Measurements from ENCODE around the gene PARK7.

Gene PARK7

DNA sequence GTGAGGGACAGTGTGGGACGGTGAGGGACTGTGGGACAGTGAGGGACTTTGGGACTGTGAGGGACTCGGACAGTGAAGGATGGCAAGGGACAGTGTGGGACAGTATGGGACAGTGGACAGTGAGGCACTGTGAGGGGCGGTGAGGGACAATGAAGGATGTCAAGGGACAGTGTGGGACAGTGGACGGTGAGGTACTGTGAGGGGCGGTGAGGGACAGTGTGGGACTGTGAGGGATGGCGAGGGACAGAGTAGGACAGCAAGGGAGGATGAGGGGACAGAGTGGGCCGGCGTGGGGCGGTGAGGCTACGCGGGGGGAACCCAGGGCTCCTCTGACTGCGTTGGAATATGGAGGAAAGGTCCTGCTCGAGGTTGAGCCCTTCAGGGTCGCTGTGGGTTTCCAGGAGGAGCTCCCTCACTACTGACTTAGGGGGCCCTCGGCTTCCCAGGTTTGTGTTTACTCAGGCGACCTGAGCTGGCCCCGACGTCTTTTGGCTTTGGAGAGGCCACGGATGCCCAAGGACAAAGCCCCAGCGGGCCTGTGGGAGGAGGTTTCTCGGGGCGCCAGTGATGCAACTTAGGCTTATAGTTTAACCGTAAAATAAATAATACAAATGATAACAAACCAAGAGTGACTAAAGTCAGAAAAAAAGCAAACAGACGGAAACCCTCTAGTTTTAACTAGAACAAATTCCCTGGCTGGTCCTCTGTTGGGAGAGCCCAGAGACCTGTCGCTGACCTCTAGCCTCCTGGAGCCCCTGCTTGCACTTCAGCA is 65.7 kb downstream of the PARK7 start:
- H3K27ac Mint-ChIP-seq: peak overlapping the region; percentile 52
- no peaks in the 10 kb centered on the region for H3K9me3 Mint-ChIP-seq
- ATAC-seq (no peak), DNase-seq (ENCODE audit: low spot score in 2 of 2) (no peak)
- H3K4me3 Mint-ChIP-seq: peak overlapping the region; percentile 88
- H3K36me3 Mint-ChIP-seq: peaks cover 5% of the 10 kb centered on the region
- H3K4me1 Mint-ChIP-seq: peaks cover 15% of the 10 kb centered on the region

DNA sequence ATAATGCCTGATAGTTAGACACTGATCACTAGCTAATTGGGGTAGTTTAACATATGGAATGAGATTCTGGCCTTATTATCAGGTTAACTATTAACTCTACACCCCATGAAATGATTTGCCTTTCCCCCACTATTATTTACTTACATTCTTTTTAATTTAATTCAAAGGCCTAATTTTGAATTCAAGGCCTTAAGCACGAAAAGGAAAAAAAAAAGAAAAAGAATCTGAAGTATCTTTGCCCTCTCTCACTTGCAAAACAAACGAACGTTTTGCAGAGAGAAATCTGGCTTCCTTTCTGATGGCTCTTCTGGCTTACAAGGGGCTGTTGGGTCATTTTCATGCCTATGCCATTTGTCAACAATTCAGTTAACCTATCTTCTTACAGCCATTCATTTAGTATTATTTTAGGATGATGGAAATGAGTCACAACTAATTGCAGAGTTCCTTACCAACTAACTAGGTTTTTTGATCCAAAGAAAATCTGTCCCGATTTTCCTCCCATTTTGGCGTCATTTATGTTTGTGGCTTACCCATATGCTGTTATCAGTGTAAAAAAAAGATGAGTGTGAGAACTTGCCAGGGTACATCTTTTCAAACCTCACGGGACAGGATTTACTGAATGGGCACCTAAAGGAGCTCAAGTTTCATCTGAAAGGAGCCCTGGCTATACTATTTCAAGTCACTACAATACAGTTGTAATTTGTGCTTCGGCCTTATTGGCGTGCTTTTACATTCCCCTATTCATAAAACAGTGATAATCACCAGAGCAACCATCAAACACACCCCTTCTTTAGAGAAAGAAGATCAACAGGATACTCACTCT is 66.4 kb downstream of the PARK7 start:
- Mint-ChIP-seq H3K4me3 (no peak overlapping the region), H3K27ac (no peak overlapping the region)

DNA sequence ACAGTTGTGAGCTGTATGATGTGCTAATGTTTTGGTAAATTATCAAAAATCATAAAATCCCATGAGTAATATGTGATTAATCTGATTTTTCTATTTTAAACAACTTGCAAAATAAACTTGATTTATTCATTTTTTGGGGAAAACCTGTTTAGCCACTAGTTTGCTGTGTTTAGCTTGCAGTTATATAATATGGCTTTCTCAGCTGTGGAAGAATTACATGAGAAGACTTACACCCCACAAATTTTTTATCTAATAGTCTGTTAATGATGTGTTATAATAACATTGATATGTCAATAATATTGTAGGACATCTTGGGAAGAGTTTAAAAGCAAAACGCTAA is 67.0 kb downstream of the PARK7 start:
- H3K4me3 Mint-ChIP-seq: no peak overlapping the region
- no peak for ATAC-seq
- no peak overlapping the region for H3K27ac Mint-ChIP-seq
- H3K9me3 Mint-ChIP-seq: no peaks in the 10 kb centered on the region
- no peak for DNase-seq (ENCODE audit: low spot score in 2 of 2)
- H3K4me1 Mint-ChIP-seq: peaks cover 15% of the 10 kb centered on the region
- H3K36me3 Mint-ChIP-seq: peaks cover 5% of the 10 kb centered on the region

More for the DNA sequence above, 66.4 kb downstream of the PARK7 start:
- no peak for ATAC-seq
- Mint-ChIP-seq H3K9me3 (no peaks in the 10 kb centered on the region), H3K4me1 (peaks cover 15% of the 10 kb centered on the region), H3K36me3 (peaks cover 5% of the 10 kb centered on the region)
- no peak for DNase-seq (ENCODE audit: low spot score in 2 of 2)

GRCh38 chr1:8031176-8031785 is 69.8 kb downstream of the PARK7 start:
- DNase-seq (ENCODE audit: low spot score in 2 of 2): no peak
- H3K4me1 Mint-ChIP-seq: peaks cover 8% of the 10 kb centered on the region
- ATAC-seq: no peak
- H3K27ac Mint-ChIP-seq: no peak overlapping the region
- peaks cover 5% of the 10 kb centered on the region for H3K36me3 Mint-ChIP-seq
- no peak overlapping the region for H3K4me3 Mint-ChIP-seq
- H3K9me3 Mint-ChIP-seq: no peaks in the 10 kb centered on the region

- Mint-ChIP-seq H3K9me3 (no peaks in the 10 kb centered on the region), H3K27ac (no peak overlapping the region), H3K4me1 (no peaks in the 10 kb centered on the region), H3K4me3 (no peak overlapping the region), H3K36me3 (no peaks in the 10 kb centered on the region)
- ATAC-seq: no peak
- no peak for DNase-seq (ENCODE audit: low spot score in 2 of 2)
Measured at GRCh38 chr1:8032366-8032910, 70.9 kb downstream of the PARK7 start.

DNA sequence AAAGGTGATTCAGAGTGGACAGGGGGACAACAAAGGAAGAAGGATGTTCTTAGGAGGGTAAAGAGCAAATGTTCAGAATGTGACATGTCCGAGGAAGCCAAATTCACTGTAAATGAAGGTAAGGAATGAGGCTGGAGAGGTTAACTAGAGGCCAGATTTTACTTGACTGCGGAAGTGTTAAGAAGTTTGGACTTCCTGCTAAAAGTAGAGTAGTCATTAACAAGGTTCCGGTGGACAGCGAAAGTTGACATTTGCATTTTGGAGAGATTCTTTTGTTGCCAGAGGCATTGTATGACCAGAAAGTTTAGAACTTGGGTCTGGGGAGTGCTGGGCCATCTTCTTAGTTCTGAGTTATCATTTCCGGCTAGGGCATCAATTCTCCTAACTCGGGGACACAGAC is 71.8 kb downstream of the PARK7 start:
- H3K9me3 Mint-ChIP-seq: no peaks in the 10 kb centered on the region
- DNase-seq (ENCODE audit: low spot score in 2 of 2): no peak
- no peaks in the 10 kb centered on the region for H3K4me1 Mint-ChIP-seq
- ATAC-seq: no peak
- H3K36me3 Mint-ChIP-seq: no peaks in the 10 kb centered on the region
- no peak overlapping the region for H3K4me3 Mint-ChIP-seq
- H3K27ac Mint-ChIP-seq: no peak overlapping the region

All from stimulated activated effector memory CD8-positive, alpha-beta T cell treated with anti-CD3 and anti-CD28 coated beads, Interleukin-12 subunit alpha, Interleukin-12 subunit beta, amount 100 ng/mL, for 72 hours (primary cell).